AG09319 (cell line): ENCODE measurements around the gene TNPO2.
A peak's percentile ranks its signal among the peaks of the same experiment; 100 is the strongest.
"Not testable (repeated sequence)": the region's sequence is repeated elsewhere in the genome, so short reads cannot be mapped to it uniquely, and the experiment has no call there.

Experiments used
- DNase-seq: peaks from one replicate; pipeline ENCODE4 v3.0.0-alpha.2; 2010; ENCODE audit warnings: low read depth; ENCODE audit errors: extremely low read depth
- CTCF ChIP-seq: IDR thresholded peaks from 2 replicates; pipeline ENCODE4 v1.5.1; 2011; ENCODE audit warnings: low read depth, mild to moderate bottlenecking, inconsistent platforms, low read length, moderate library complexity

Gene TNPO2

GRCh38 chr19:12685831-12686230, 37.9 kb downstream of the TNPO2 start:
- no peak for TF ChIP-seq CTCF
- no peak for DNase-seq

- DNase-seq: peak; percentile 95
- no peak for TF ChIP-seq CTCF
These were observed 42.4 kb downstream of the TNPO2 start, which contains the start of gene DHPS for GRCh38 chr19:12681074-12681987. Gene DHPS (minus strand): TSS chr19:12681880. CDS start chr19:12681766, 114 bp downstream.

GRCh38 chr19:12680034-12680433, 43.7 kb downstream of the TNPO2 start:
- TF ChIP-seq CTCF: no peak
- DNase-seq: no peak

GRCh38 chr19:12678039-12678438, 45.7 kb downstream of the TNPO2 start:
- DNase-seq: not testable (repeated sequence)

GRCh38 chr19:12676928-12677327, 46.8 kb downstream of the TNPO2 start:
- no peak for TF ChIP-seq CTCF
- no peak for DNase-seq

- no peak for DNase-seq
- peak; percentile 87 for TF ChIP-seq CTCF
These were observed 47.3 kb downstream of the TNPO2 start for GRCh38 chr19:12676384-12676792.

GRCh38 chr19:12675940-12676339, 47.8 kb downstream of the TNPO2 start:
- no peak for DNase-seq
- TF ChIP-seq CTCF: no peak
